ENCODE data around the gene CHP1.

GRCh38 chr15:41254560-41254959, 23.5 kb downstream of the CHP1 start:
- no peak for TF ChIP-seq POLR2A (IDR thresholded peaks at IDR 0.05)
- no peak for TF ChIP-seq CTCF (IDR thresholded peaks at IDR 0.05)
- TF ChIP-seq POLR2AphosphoS5 (IDR thresholded peaks at IDR 0.05): no peak
